IMR-90 (cell line): ENCODE results near the gene TTBK2. TPM values are rescaled to one million over a fixed set of nuclear protein-coding genes. Genes with fewer than 3 reads are reported as not detected.

Experiments used
- ATAC-seq: fragments of 200-7000 bp; cut with Tn5 transposase; 2 replicates; pipeline ENCODE4 v1.9.1; 2020; ENCODE audit warnings: low read depth, mild to moderate bottlenecking, moderate library complexity
- BruUV-seq: library from RNA; stranded (reverse); fragments of 400-500 nt; replicated peaks from 2 replicates; lab custom pipeline; 2021; lab: Mats Ljungman, UMichigan
- CTCF ChIA-PET: fragments of 300-600 bp; formaldehyde crosslinking; extraction: SDS; loops from one replicate; lab custom pipeline; 2021; ENCODE audit warnings: antibody characterized with exemption; lab: Yijun Ruan, JAX
- POLR2A ChIA-PET: fragments of 300-600 bp; sonication (Branson Sonifier 250); formaldehyde crosslinking; loops from one replicate; lab custom pipeline; 2022; ENCODE audit warnings: antibody characterized with exemption; ENCODE audit not compliant: unreplicated experiment; lab: Charles Lee
- DNase-seq: peaks from one replicate; pipeline ENCODE4 v3.0.0; 2013
- H2AFZ ChIP-seq: replicated peaks from 2 replicates; pipeline ENCODE3; 2013; ENCODE audit warnings: low read length, mild to moderate bottlenecking; ENCODE audit not compliant: poor library complexity
- H2AK5ac ChIP-seq: 2 replicates; pipeline ENCODE4 v1.6.1; 2013; ENCODE audit warnings: low read depth, low read length, inconsistent platforms
- H2AK9ac ChIP-seq: replicated peaks from 2 replicates; pipeline ENCODE3; 2013; ENCODE audit warnings: mild to moderate bottlenecking, low read depth, low read length, moderate library complexity; ENCODE audit not compliant: poor library complexity
- H2BK120ac ChIP-seq: 2 replicates; pipeline ENCODE4 v1.6.1; 2013; ENCODE audit warnings: low read depth, low read length, inconsistent platforms
- H2BK15ac ChIP-seq: 3 replicates; pipeline ENCODE4 v1.6.1; 2013; ENCODE audit warnings: low read depth, low read length, inconsistent platforms
- H2BK20ac ChIP-seq: 2 replicates; pipeline ENCODE4 v1.6.1; 2013; ENCODE audit warnings: low read depth, mild to moderate bottlenecking, inconsistent platforms, low read length, moderate library complexity
- H2BK5ac ChIP-seq: 2 replicates; pipeline ENCODE4 v1.6.1; 2013; ENCODE audit warnings: mild to moderate bottlenecking, low read depth, low read length, inconsistent platforms; ENCODE audit not compliant: poor library complexity, severe bottlenecking
- H3K14ac ChIP-seq: replicated peaks from 2 replicates; pipeline ENCODE4 v1.6.1; 2013; ENCODE audit warnings: low read depth, low read length, inconsistent platforms
- H3K18ac ChIP-seq: 2 replicates; pipeline ENCODE4 v1.6.1; 2013; ENCODE audit warnings: low read depth, low read length, control low read depth
- H3K23ac ChIP-seq: 2 replicates; pipeline ENCODE4 v1.6.1; 2013; ENCODE audit warnings: low read depth, low read length, inconsistent platforms
- H3K27ac ChIP-seq: 2 replicates; pipeline ENCODE4 v1.5.1; 2013; ENCODE audit warnings: mild to moderate bottlenecking, control low read depth, low read length; ENCODE audit not compliant: insufficient read depth
- H3K27me3 ChIP-seq: 2 replicates; pipeline ENCODE4 v1.6.1; 2013; ENCODE audit warnings: low read length; ENCODE audit not compliant: control insufficient read depth, insufficient read depth
- H3K36me3 ChIP-seq: 2 replicates; pipeline ENCODE4 v1.6.1; 2013; ENCODE audit warnings: low read length, mixed read lengths; ENCODE audit not compliant: control insufficient read depth, insufficient read depth
- H3K4ac ChIP-seq: 2 replicates; pipeline ENCODE4 v1.6.1; 2013; ENCODE audit warnings: low read depth, low read length, inconsistent platforms
- H3K4me1 ChIP-seq: 2 replicates; pipeline ENCODE4 v1.6.1; 2013; ENCODE audit warnings: low read length, mixed read lengths; ENCODE audit not compliant: control insufficient read depth, insufficient read depth
- H3K4me2 ChIP-seq: 2 replicates; pipeline ENCODE4 v1.6.1; 2013; ENCODE audit warnings: low read depth, mild to moderate bottlenecking, control low read depth, low read length, moderate library complexity
- H3K4me3 ChIP-seq: 2 replicates; pipeline ENCODE4 v1.5.1; 2013; ENCODE audit warnings: low read depth, mild to moderate bottlenecking, control low read depth, low read length, moderate library complexity; ENCODE audit not compliant: insufficient read depth
- H3K56ac ChIP-seq: 2 replicates; pipeline ENCODE4 v1.6.1; 2013; ENCODE audit warnings: low read length, inconsistent platforms; ENCODE audit not compliant: insufficient read depth; ENCODE audit errors: extremely low read depth
- H3K79me1 ChIP-seq, 2 experiments: 2 replicates each; pipeline ENCODE4 v1.6.1; 2013; ENCODE audit warnings: low read length in 2 of 2, inconsistent platforms in 1 of 2, low read depth in 1 of 2
- H3K9ac ChIP-seq: 2 replicates; pipeline ENCODE4 v1.6.1; 2013; ENCODE audit warnings: low read depth, low read length, control low read depth
- H3K9me1 ChIP-seq: 2 replicates; pipeline ENCODE4 v1.6.1; 2013; ENCODE audit warnings: low read length, inconsistent platforms; ENCODE audit not compliant: insufficient read depth
- H3K9me3 ChIP-seq: 2 replicates; pipeline ENCODE4 v1.6.1; 2013; ENCODE audit warnings: low read length; ENCODE audit not compliant: control insufficient read depth, insufficient read depth
- H4K20me1 ChIP-seq: 2 replicates; pipeline ENCODE4 v1.6.1; 2013; ENCODE audit warnings: low read length, inconsistent platforms; ENCODE audit not compliant: insufficient read depth
- H4K5ac ChIP-seq: 2 replicates; pipeline ENCODE4 v1.6.1; 2013; ENCODE audit warnings: mild to moderate bottlenecking, low read depth, low read length, control low read depth
- H4K8ac ChIP-seq, 2 experiments: 2 replicates each; pipeline ENCODE4 v1.6.1; 2013; ENCODE audit warnings: low read depth in 2 of 2, low read length in 2 of 2, control low read depth in 1 of 2, inconsistent platforms in 1 of 2
- H4K91ac ChIP-seq: 2 replicates; pipeline ENCODE4 v1.6.1; 2013; ENCODE audit warnings: low read depth, low read length, inconsistent platforms; ENCODE audit not compliant: insufficient read depth
- MAFK ChIP-seq: IDR thresholded peaks from 2 replicates; pipeline ENCODE4 v1.6.1; 2012; ENCODE audit warnings: low read depth, low read length, improper control_type of control experiment
- MAZ ChIP-seq: IDR thresholded peaks from 2 replicates; pipeline ENCODE4 v1.6.1; 2012; ENCODE audit warnings: low read depth, mild to moderate bottlenecking, low read length, improper control_type of control experiment, moderate library complexity, borderline replicate concordance
- RFX5 ChIP-seq: IDR thresholded peaks from 2 replicates; pipeline ENCODE4 v1.8.0; 2012; ENCODE audit warnings: low read depth, mild to moderate bottlenecking, low read length, moderate library complexity
- WGBS, 2 experiments: methylation state at CpG; one replicate each; pipeline versions ENCODE4 v1.1.5 to v1.1.7; 2013; ENCODE audit warnings: missing lambda C conversion rate in 2 of 2; ENCODE audit not compliant: insufficient read length in 1 of 2; ENCODE audit errors: extremely low coverage in 2 of 2; 5-methylcytosine and 5-hydroxymethylcytosine counted together
- dilution Hi-C: fragments of 300-500 bp; cut with HindIII; formaldehyde crosslinking; loops from one replicate; pipeline ENCODE4 v1.14.3; 2018; ENCODE audit warnings: low sequenced_read_pairs; ENCODE audit not compliant: unreplicated experiment
- in situ Hi-C: fragments of 300-500 bp; cut with MboI; formaldehyde crosslinking; loops from 3 replicates; pipeline ENCODE4 v1.14.3; 2019; ENCODE audit warnings: low sequenced_read_pairs, inconsistent platforms, mixed read lengths
- intact Hi-C: fragments of 100-400 bp; cut with micrococcal nuclease; formaldehyde crosslinking; loops from 2 replicates; pipeline ENCODE4 v1.10.0; 2022
- polyA plus RNA-seq, 3 experiments: library from polyadenylated mRNA; depleted of rRNA; stranded (reverse); fragments of >200 nt; gene quantifications; 2 replicates each; pipeline ENCODE4 v1.2.3, GENCODE V29; 2012; ENCODE audit warnings: low replicate concordance in 1 of 3
- total RNA-seq: library from RNA; depleted of rRNA; stranded (reverse); fragments of >200 nt; gene quantifications from 2 replicates; pipeline ENCODE4 v1.2.3, GENCODE V29; 2012

The TTBK2 gene
- total and polyA plus RNA-seq, 2 of the 4 experiments (the other 2 are of a cell fraction), result 2.4 to 3.2 TPM

- WGBS, 2 experiments, result no CpG with 5 or more reads among the region's 4 CpGs
- TF ChIP-seq MAZ, result no peak
- no peak for TF ChIP-seq MAFK
- no peak for TF ChIP-seq RFX5
- no peak overlapping the region for H3K27ac ChIP-seq
- no peak overlapping the region for H4K91ac ChIP-seq
- POLR2A ChIA-PET, result no interaction called here
- no peak overlapping the region for H4K8ac ChIP-seq
- CTCF ChIA-PET, result no interaction called here
- no peak overlapping the region for H3K23ac ChIP-seq
- H3K9me1 ChIP-seq, result no peaks in the 10 kb centered on the region
- H3K27me3 ChIP-seq, result no peaks in the 10 kb centered on the region
- H3K4me1 ChIP-seq, result no peaks in the 10 kb centered on the region
- no peaks in the 10 kb centered on the region for H3K79me1 ChIP-seq
- in situ Hi-C loops (no loop called here), intact Hi-C loops (no loop called here), dilution Hi-C loops (no loop called here)
- H2AFZ ChIP-seq, result no peak overlapping the region
- BruUV-seq, result no TSS peak
- H4K20me1 ChIP-seq, result no peaks in the 10 kb centered on the region
- no peak overlapping the region for H3K14ac ChIP-seq
- H3K4me3 ChIP-seq, result no peak overlapping the region
- no peak overlapping the region for H2BK15ac ChIP-seq
- H3K4me2 ChIP-seq, result no peak overlapping the region
- DNase-seq (no peak), ATAC-seq (no peak)
- H2BK120ac ChIP-seq, result no peak overlapping the region
- no peak overlapping the region for H3K4ac ChIP-seq
- H3K18ac ChIP-seq, result no peak overlapping the region
- H2AK5ac ChIP-seq, result no peak overlapping the region
- no peak overlapping the region for H3K56ac ChIP-seq
- no peak overlapping the region for H2BK20ac ChIP-seq
- H4K5ac ChIP-seq, result no peak overlapping the region
- no peak overlapping the region for H3K9ac ChIP-seq
- H3K9me3 ChIP-seq, result no peaks in the 10 kb centered on the region
- no peak overlapping the region for H2AK9ac ChIP-seq
- no peak overlapping the region for H2BK5ac ChIP-seq
- H3K36me3 ChIP-seq, result peaks cover 2% of the 10 kb centered on the region; the same call in 1 of the 2 replicates
Measured at GRCh38 chr15:42782716-42783115, 137.9 kb downstream of the TTBK2 start.
